IPS-18c (cell line): ENCODE results near the gene FAT2.

ENCODE experiments used
- H3K4me3 ChIP-seq: 2 replicates; pipeline ENCODE4 v1.7.0; 2013; ENCODE audit warnings: low read depth, mild to moderate bottlenecking, low read length, moderate library complexity; ENCODE audit not compliant: insufficient read depth
- H3K9me3 ChIP-seq: one replicate; pipeline ENCODE4 v1.6.1; 2013; ENCODE audit warnings: mild to moderate bottlenecking, low read length, moderate library complexity; ENCODE audit not compliant: control insufficient read depth, insufficient read depth

The FAT2 gene

GRCh38 chr5:151591144-151591819 lies at the start of gene FAT2:
TSS of gene FAT2 (minus strand) at chr5:151591331. CDS start at chr5:151568931, 22,400 bp downstream.
- Histone ChIP-seq H3K9me3 (peaks cover 2% of the 10 kb centered on the region), H3K4me3 (no peak within 1 kb of the TSS)

- no peaks in the 10 kb centered on the region for H3K9me3 ChIP-seq
- no peak overlapping the region for H3K4me3 ChIP-seq
Measured at GRCh38 chr5:151638619-151639018, 47.5 kb upstream of the FAT2 start.

GRCh38 chr5:151637676-151638075 lies 46.5 kb upstream of the FAT2 start:
- Histone ChIP-seq H3K9me3 (no peaks in the 10 kb centered on the region), H3K4me3 (no peak overlapping the region)

- no peak overlapping the region for H3K4me3 ChIP-seq
- H3K9me3 ChIP-seq = no peaks in the 10 kb centered on the region
Measured at GRCh38 chr5:151633892-151634291, 42.8 kb upstream of the FAT2 start.

GRCh38 chr5:151632941-151633340 lies 41.8 kb upstream of the FAT2 start:
- Histone ChIP-seq H3K4me3 (no peak overlapping the region), H3K9me3 (no peaks in the 10 kb centered on the region)

- Histone ChIP-seq H3K4me3 (no peak overlapping the region), H3K9me3 (no peaks in the 10 kb centered on the region)
Measured at GRCh38 chr5:151632524-151632923, 41.4 kb upstream of the FAT2 start.

GRCh38 chr5:151631941-151632340 lies 40.8 kb upstream of the FAT2 start:
- no peak overlapping the region for H3K4me3 ChIP-seq
- no peaks in the 10 kb centered on the region for H3K9me3 ChIP-seq

GRCh38 chr5:151630088-151630487 lies 39.0 kb upstream of the FAT2 start:
- no peaks in the 10 kb centered on the region for H3K9me3 ChIP-seq
- H3K4me3 ChIP-seq = no peak overlapping the region

GRCh38 chr5:151628112-151628823 lies 37.1 kb upstream of the FAT2 start:
- no peak overlapping the region for H3K4me3 ChIP-seq

GRCh38 chr5:151627650-151628049 lies 36.5 kb upstream of the FAT2 start:
- no peak overlapping the region for H3K4me3 ChIP-seq

More at GRCh38 chr5:151628112-151628823, 37.1 kb upstream of the FAT2 start:
- no peaks in the 10 kb centered on the region for H3K9me3 ChIP-seq

GRCh38 chr5:151625285-151625684 lies 34.2 kb upstream of the FAT2 start:
- H3K9me3 ChIP-seq = no peaks in the 10 kb centered on the region
- no peak overlapping the region for H3K4me3 ChIP-seq

More at GRCh38 chr5:151627650-151628049, 36.5 kb upstream of the FAT2 start:
- H3K9me3 ChIP-seq = no peaks in the 10 kb centered on the region

GRCh38 chr5:151624476-151624875 lies 33.3 kb upstream of the FAT2 start:
- H3K9me3 ChIP-seq = no peaks in the 10 kb centered on the region
- H3K4me3 ChIP-seq = no peak overlapping the region

- H3K4me3 ChIP-seq = no peak overlapping the region
Measured at GRCh38 chr5:151622367-151623088, 31.4 kb upstream of the FAT2 start.

GRCh38 chr5:151620461-151620840 lies 29.3 kb upstream of the FAT2 start:
- no peak overlapping the region for H3K4me3 ChIP-seq
- H3K9me3 ChIP-seq = no peaks in the 10 kb centered on the region

More at GRCh38 chr5:151622367-151623088, 31.4 kb upstream of the FAT2 start:
- no peaks in the 10 kb centered on the region for H3K9me3 ChIP-seq

- H3K9me3 ChIP-seq = no peaks in the 10 kb centered on the region
Measured at GRCh38 chr5:151619812-151620460, 28.8 kb upstream of the FAT2 start.

GRCh38 chr5:151618907-151619306 lies 27.8 kb upstream of the FAT2 start:
- no peaks in the 10 kb centered on the region for H3K9me3 ChIP-seq
- no peak overlapping the region for H3K4me3 ChIP-seq

More at GRCh38 chr5:151619812-151620460, 28.8 kb upstream of the FAT2 start:
- H3K4me3 ChIP-seq = no peak overlapping the region
